Cardiac fibroblast (primary cell): ENCODE results near the gene SLC26A8.

Experiments used
- DNase-seq, 2 donors: peaks; one replicate each; pipeline versions ENCODE4 v3.0.0 to v3.0.0-alpha.2; 2010; ENCODE audit warnings: low read depth in 2 of 2
- H3K4me3 ChIP-seq, 2 donors: replicated peaks in 1 of 2; 1 replicate in 1 of 2; 2 replicates in 1 of 2; pipeline ENCODE4 v1.5.1; 2011; ENCODE audit warnings: low read depth in 2 of 2, low read length in 2 of 2, mild to moderate bottlenecking in 2 of 2, moderate library complexity in 1 of 2
- CTCF ChIP-seq: IDR thresholded peaks from one replicate; pipeline ENCODE4 v1.5.1; 2011; ENCODE audit warnings: low read depth, mild to moderate bottlenecking, low read length, inconsistent platforms

The SLC26A8 gene

GRCh38 chr6:36052097-36052496, 27.7 kb upstream of the SLC26A8 start:
- no peak for TF ChIP-seq CTCF
- peak in 1 of 2 donors; percentile 31 for DNase-seq
- H3K4me3 ChIP-seq: no peak overlapping the region

GRCh38 chr6:36050947-36051710, 26.7 kb upstream of the SLC26A8 start:
- no peak overlapping the region for H3K4me3 ChIP-seq
- no peak for DNase-seq
- no peak for TF ChIP-seq CTCF

GRCh38 chr6:36050305-36050704, 25.9 kb upstream of the SLC26A8 start:
- H3K4me3 ChIP-seq: no peak overlapping the region
- TF ChIP-seq CTCF: no peak
- no peak for DNase-seq

- TF ChIP-seq CTCF: no peak
- H3K4me3 ChIP-seq: no peak overlapping the region
- DNase-seq: no peak
Observed at GRCh38 chr6:36049582-36049981, 25.1 kb upstream of the SLC26A8 start.

GRCh38 chr6:36042618-36043260, 18.3 kb upstream of the SLC26A8 start:
- H3K4me3 ChIP-seq: no peak overlapping the region
- no peak for TF ChIP-seq CTCF
- DNase-seq: no peak

GRCh38 chr6:36040958-36041357, 16.5 kb upstream of the SLC26A8 start:
- DNase-seq: no peak
- no peak overlapping the region for H3K4me3 ChIP-seq
- no peak for TF ChIP-seq CTCF
